Erythroblast (primary cell): ENCODE results near the gene PUS10.

ENCODE experiments used
- GATA1 ChIP-seq: IDR thresholded peaks from 2 replicates; pipeline ENCODE4 v1.6.1; 2011; ENCODE audit warnings: low read depth, mild to moderate bottlenecking, control low read depth, low read length, moderate library complexity
- POLR2A ChIP-seq: IDR thresholded peaks from 2 replicates; pipeline ENCODE4 v1.6.1; 2011; ENCODE audit warnings: mild to moderate bottlenecking, low read length

DNA sequence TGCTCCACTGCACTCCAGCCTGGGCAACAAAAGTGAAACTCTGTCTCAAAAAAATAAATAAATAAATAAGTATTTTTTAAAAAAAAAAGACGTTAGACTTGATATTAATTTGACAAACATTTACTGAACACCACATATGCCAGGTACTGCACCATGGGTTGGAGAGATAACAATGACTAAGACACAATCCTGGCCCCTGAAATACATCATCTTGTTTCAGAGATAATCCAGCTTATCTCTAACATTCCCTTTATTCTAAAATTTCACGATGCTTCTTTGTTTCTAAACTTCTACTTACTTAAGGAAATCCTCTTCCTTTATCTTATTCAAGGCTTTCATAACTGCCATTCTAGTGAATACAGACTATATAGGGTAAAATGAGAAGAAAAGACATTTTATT is 55.5 kb downstream of the PUS10 start:
- TF ChIP-seq POLR2A (no peak), GATA1 (no peak)
